H9 (cell line): ENCODE data around the gene KLF16. TPM values are rescaled to one million over a fixed set of nuclear protein-coding genes. Genes with fewer than 3 reads are reported as not detected.
A peak's percentile ranks its signal among the peaks of the same experiment; 100 is the strongest.

Experiments
- DNase-seq: peaks from one replicate; pipeline ENCODE4 v3.0.0-alpha.2; 2017
- H2AFZ ChIP-seq: one replicate; pipeline ENCODE4 v1.6.1; 2013; ENCODE audit warnings: mild to moderate bottlenecking, low read length, control low read depth, moderate library complexity
- H2AK5ac ChIP-seq: 2 replicates; pipeline ENCODE4 v1.6.1; 2013; ENCODE audit warnings: low read length, control low read depth, mixed read lengths; ENCODE audit not compliant: insufficient read length
- H2BK120ac ChIP-seq: one replicate; pipeline ENCODE4 v1.6.1; 2013; ENCODE audit warnings: low read depth, mild to moderate bottlenecking, low read length, control low read depth, inconsistent platforms; ENCODE audit not compliant: poor library complexity, severe bottlenecking
- H2BK12ac ChIP-seq: 2 replicates; pipeline ENCODE4 v1.6.1; 2013; ENCODE audit warnings: low read length, control low read depth, mixed read lengths, low read depth; ENCODE audit not compliant: insufficient read length
- H2BK15ac ChIP-seq: 2 replicates; pipeline ENCODE4 v1.6.1; 2013; ENCODE audit warnings: low read depth, low read length, control low read depth
- H2BK20ac ChIP-seq: one replicate; pipeline ENCODE4 v1.6.1; 2013; ENCODE audit warnings: low read depth, mild to moderate bottlenecking, low read length, control low read depth, inconsistent platforms; ENCODE audit not compliant: poor library complexity, severe bottlenecking
- H2BK5ac ChIP-seq: 2 replicates; pipeline ENCODE4 v1.6.1; 2013; ENCODE audit warnings: low read length, control low read depth, mixed read lengths; ENCODE audit not compliant: insufficient read length
- H3K14ac ChIP-seq: 2 replicates; pipeline ENCODE4 v1.6.1; 2013; ENCODE audit warnings: low read length, control low read depth; ENCODE audit not compliant: insufficient read depth
- H3K18ac ChIP-seq: 2 replicates; pipeline ENCODE4 v1.6.1; 2013; ENCODE audit warnings: low read depth, mild to moderate bottlenecking, mixed read lengths, low read length, control low read depth; ENCODE audit not compliant: insufficient read length
- H3K23ac ChIP-seq: 2 replicates; pipeline ENCODE4 v1.6.1; 2013; ENCODE audit warnings: low read length, control low read depth, mixed read lengths, low read depth; ENCODE audit not compliant: insufficient read length
- H3K23me2 ChIP-seq: 2 replicates; pipeline ENCODE4 v1.6.1; 2013; ENCODE audit warnings: low read depth, mild to moderate bottlenecking, mixed read lengths, low read length, control low read depth; ENCODE audit not compliant: insufficient read length, poor library complexity, severe bottlenecking
- H3K27ac ChIP-seq: 2 replicates; pipeline ENCODE4 v1.5.1; 2013; ENCODE audit warnings: low read length, control low read depth, mixed read lengths, low read depth; ENCODE audit not compliant: insufficient read length
- H3K27me3 ChIP-seq: 2 replicates; pipeline ENCODE4 v1.6.1; 2013; ENCODE audit warnings: low read length, control low read depth, inconsistent platforms; ENCODE audit not compliant: insufficient read depth
- H3K4ac ChIP-seq: 2 replicates; pipeline ENCODE4 v1.6.1; 2013; ENCODE audit warnings: low read depth, mild to moderate bottlenecking, control low read depth, inconsistent platforms, low read length, moderate library complexity
- H3K4me1 ChIP-seq: 2 replicates; pipeline ENCODE4 v1.6.1; 2013; ENCODE audit warnings: low read length, control low read depth, inconsistent platforms; ENCODE audit not compliant: insufficient read depth
- H3K4me2 ChIP-seq: 2 replicates; pipeline ENCODE4 v1.6.1; 2013; ENCODE audit warnings: low read length, control low read depth, mixed read lengths; ENCODE audit not compliant: insufficient read length, insufficient read depth
- H3K56ac ChIP-seq: 2 replicates; pipeline ENCODE4 v1.6.1; 2013; ENCODE audit warnings: low read depth, mild to moderate bottlenecking, mixed read lengths, low read length, control low read depth; ENCODE audit not compliant: insufficient read length
- H3K79me1 ChIP-seq: 2 replicates; pipeline ENCODE4 v1.6.1; 2013; ENCODE audit warnings: low read depth, mild to moderate bottlenecking, moderate library complexity, low read length, control low read depth, inconsistent platforms; ENCODE audit not compliant: insufficient read depth, poor library complexity, severe bottlenecking
- H3K79me2 ChIP-seq: 2 replicates; pipeline ENCODE4 v1.6.1; 2013; ENCODE audit warnings: low read length, control low read depth, inconsistent platforms; ENCODE audit not compliant: insufficient read depth
- H3K9ac ChIP-seq: 2 replicates; pipeline ENCODE4 v1.6.1; 2013; ENCODE audit warnings: low read length, control low read depth, mixed read lengths; ENCODE audit not compliant: insufficient read length; ENCODE audit errors: extremely low read depth
- H3K9me3 ChIP-seq: one replicate; pipeline ENCODE4 v1.6.1; 2013; ENCODE audit warnings: low read depth, low read length, inconsistent platforms; ENCODE audit not compliant: control insufficient read depth
- H3T11ph ChIP-seq: one replicate; pipeline ENCODE4 v1.6.1; 2013; ENCODE audit warnings: mild to moderate bottlenecking, low read length, control low read depth, inconsistent platforms
- H4K20me1 ChIP-seq: one replicate; pipeline ENCODE4 v1.6.1; 2013; ENCODE audit not compliant: control insufficient read depth, insufficient read length, insufficient read depth
- H4K5ac ChIP-seq: 2 replicates; pipeline ENCODE4 v1.6.1; 2013; ENCODE audit warnings: low read depth, mild to moderate bottlenecking, mixed read lengths, low read length, control low read depth; ENCODE audit not compliant: insufficient read length
- H4K8ac ChIP-seq: replicated peaks from 2 replicates; pipeline ENCODE4 v1.6.1; 2013; ENCODE audit warnings: low read length, control low read depth, mixed read lengths, low read depth; ENCODE audit not compliant: insufficient read length
- H4K91ac ChIP-seq: 2 replicates; pipeline ENCODE4 v1.6.1; 2013; ENCODE audit warnings: low read depth, mild to moderate bottlenecking, moderate library complexity, mixed read lengths, low read length, control low read depth; ENCODE audit not compliant: insufficient read length
- H3K27ac Mint-ChIP-seq, 3 experiments: 2 replicates in 2 of 3; 3 replicates in 1 of 3; pipeline ENCODE4 v1.8.0; 2020 to 2021; ENCODE audit warnings: mixed read lengths in 3 of 3, mild to moderate bottlenecking in 1 of 3, moderate library complexity in 1 of 3
- H3K27me3 Mint-ChIP-seq: 2 replicates; pipeline ENCODE4 v1.8.0; 2021; ENCODE audit warnings: low read depth, mild to moderate bottlenecking, moderate library complexity, mixed read lengths
- H3K36me3 Mint-ChIP-seq, 3 experiments: 2 replicates in 2 of 3; 3 replicates in 1 of 3; pipeline ENCODE4 v1.8.0; 2020 to 2021; ENCODE audit warnings: low read depth in 3 of 3, mixed read lengths in 3 of 3; ENCODE audit not compliant: insufficient read depth in 1 of 3
- H3K4me1 Mint-ChIP-seq, 2 experiments: 2 replicates each; pipeline ENCODE4 v1.8.0; 2020; ENCODE audit warnings: mixed read lengths in 2 of 2
- H3K4me3 Mint-ChIP-seq, 2 experiments: 2 replicates in 1 of 2; 3 replicates in 1 of 2; pipeline ENCODE4 v1.8.0; 2020 to 2021; ENCODE audit warnings: mild to moderate bottlenecking in 2 of 2, mixed read lengths in 2 of 2, moderate library complexity in 1 of 2
- H3K9me3 Mint-ChIP-seq, 2 experiments: 2 replicates in 1 of 2; 3 replicates in 1 of 2; pipeline ENCODE4 v1.8.0; 2020; ENCODE audit warnings: mild to moderate bottlenecking in 2 of 2, mixed read lengths in 2 of 2, moderate library complexity in 1 of 2
- CTCF ChIP-seq: fragments of 200-600 bp; sonication (generic); conservative IDR thresholded peaks from 3 replicates; pipeline ENCODE4 v1.8.0; 2021; ENCODE audit warnings: antibody characterized with exemption, mild to moderate bottlenecking
- WGBS: extraction: QIAGEN DNeasy Blood & Tissue Kit; methylation state at CpG from one replicate; pipeline ENCODE4 v1.1.7; 2013; ENCODE audit warnings: missing lambda C conversion rate, low lambda C conversion rate, mixed read lengths; ENCODE audit not compliant: insufficient read length; ENCODE audit errors: extremely low coverage; 5-methylcytosine and 5-hydroxymethylcytosine counted together
- total RNA-seq: library from RNA; stranded (reverse); gene quantifications from 2 replicates; pipeline ENCODE4 v1.2.1, GENCODE V29; 2021

KLF16 gene
- total RNA-seq, 1 experiment from 2014 or later = 66.8 TPM

- H3K4me1 ChIP-seq = no peaks in the 10 kb centered on the region
- peaks cover 7% of the 10 kb centered on the region for H3K79me1 ChIP-seq
- H3K4me2 ChIP-seq = no peak overlapping the region
- no peak overlapping the region for H3K4me3 Mint-ChIP-seq
- no peak overlapping the region for H3K9ac ChIP-seq
- H2BK20ac ChIP-seq = no peak overlapping the region
- no peak overlapping the region for H2BK120ac ChIP-seq
- H3K23me2 ChIP-seq = no peaks in the 10 kb centered on the region
- H3K27ac Mint-ChIP-seq = peak overlapping the region in 1 of 3 experiments; percentile 14; a peak in 1 of 7 replicates
- H2AFZ ChIP-seq = no peak overlapping the region
- no peaks in the 10 kb centered on the region for H3K27me3 Mint-ChIP-seq
- no peak overlapping the region for H2BK15ac ChIP-seq
- no peak overlapping the region for H3K27ac ChIP-seq
- H4K5ac ChIP-seq = no peak overlapping the region
- no peak overlapping the region for H3K56ac ChIP-seq
- H2BK12ac ChIP-seq = no peak overlapping the region
- no peaks in the 10 kb centered on the region for H3K27me3 ChIP-seq
- H3K79me2 ChIP-seq = peaks cover 4% of the 10 kb centered on the region; the same call in 1 of the 2 replicates
- H3K18ac ChIP-seq = no peak overlapping the region
- no peak for DNase-seq
- H3K36me3 Mint-ChIP-seq = peaks cover 0 to 12% (median 2%) of the 10 kb centered on the region in 3 experiments; a peak in 4 of 7 replicates
- no peak overlapping the region for H3T11ph ChIP-seq
- no peak for TF ChIP-seq CTCF
- H3K23ac ChIP-seq = no peak overlapping the region
- H3K14ac ChIP-seq = no peak overlapping the region; the same call in 1 of the 2 replicates
- H4K20me1 ChIP-seq = peaks cover 4% of the 10 kb centered on the region
- WGBS = no CpG with 5 or more reads among the region's 26 CpGs
- H2AK5ac ChIP-seq = no peak overlapping the region
- H3K9me3 Mint-ChIP-seq = no peaks in the 10 kb centered on the region; a peak in 1 of 5 replicates
- H3K9me3 ChIP-seq = no peaks in the 10 kb centered on the region
- no peak overlapping the region for H3K4ac ChIP-seq
- no peak overlapping the region for H2BK5ac ChIP-seq
- peaks cover 3 to 9% of the 10 kb centered on the region in 2 experiments; a peak in 3 of 4 replicates for H3K4me1 Mint-ChIP-seq
- H4K8ac ChIP-seq = no peak overlapping the region
- no peak overlapping the region for H4K91ac ChIP-seq
Observed at GRCh38 chr19:1832046-1832663, 31.2 kb downstream of the KLF16 start.
